Measurements from ENCODE around the gene TXLNB.

TXLNB gene

GRCh38 chr6:139204978-139205377 lies 86.8 kb downstream of the TXLNB start:
- no peak for TF ChIP-seq CTCF (IDR thresholded peaks at IDR 0.05; ENCODE audit: low read depth, low read length)
- H3K9me3 ChIP-seq (ENCODE audit: severe bottlenecking), result peaks cover under 1% of the 10 kb centered on the region
- no peak for DNase-seq

DNA sequence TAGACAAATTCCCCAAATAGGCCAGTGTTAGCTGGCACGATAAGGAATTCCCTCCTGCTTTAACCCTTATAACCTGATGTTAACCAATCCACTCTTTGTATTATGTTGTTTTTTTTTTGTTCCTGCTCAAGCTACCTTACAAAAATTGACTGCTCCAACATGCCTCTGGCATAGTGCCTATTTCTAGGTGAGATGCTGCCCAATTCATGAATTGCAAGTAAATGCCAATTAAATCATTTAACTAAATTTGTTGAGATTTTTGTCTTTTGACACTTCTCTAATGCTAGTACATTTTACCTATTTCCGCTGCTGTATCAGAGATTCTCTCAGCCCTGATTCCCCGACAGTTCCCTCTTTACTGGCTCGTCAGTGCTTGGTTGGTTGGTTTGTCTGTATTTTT lies 90.4 kb downstream of the TXLNB start:
- no peak for TF ChIP-seq CTCF (IDR thresholded peaks at IDR 0.05; ENCODE audit: low read depth, low read length)
- DNase-seq, result no peak
- H3K9me3 ChIP-seq (ENCODE audit: severe bottlenecking), result no peaks in the 10 kb centered on the region
- no peak overlapping the region for H3K4me3 ChIP-seq (ENCODE audit: low read depth, low read length)
- H3K27me3 ChIP-seq (ENCODE audit: insufficient read depth, low read depth, severe bottlenecking), result no peaks in the 10 kb centered on the region
- no peak overlapping the region for H3K27ac ChIP-seq
- H3K36me3 ChIP-seq, result no peaks in the 10 kb centered on the region

More at GRCh38 chr6:139204978-139205377, 86.8 kb downstream of the TXLNB start:
- H3K27me3 ChIP-seq (ENCODE audit: insufficient read depth, low read depth, severe bottlenecking), result no peaks in the 10 kb centered on the region
- H3K27ac ChIP-seq, result no peak overlapping the region
- no peak overlapping the region for H3K4me3 ChIP-seq (ENCODE audit: low read depth, low read length)
- no peaks in the 10 kb centered on the region for H3K36me3 ChIP-seq

DNA sequence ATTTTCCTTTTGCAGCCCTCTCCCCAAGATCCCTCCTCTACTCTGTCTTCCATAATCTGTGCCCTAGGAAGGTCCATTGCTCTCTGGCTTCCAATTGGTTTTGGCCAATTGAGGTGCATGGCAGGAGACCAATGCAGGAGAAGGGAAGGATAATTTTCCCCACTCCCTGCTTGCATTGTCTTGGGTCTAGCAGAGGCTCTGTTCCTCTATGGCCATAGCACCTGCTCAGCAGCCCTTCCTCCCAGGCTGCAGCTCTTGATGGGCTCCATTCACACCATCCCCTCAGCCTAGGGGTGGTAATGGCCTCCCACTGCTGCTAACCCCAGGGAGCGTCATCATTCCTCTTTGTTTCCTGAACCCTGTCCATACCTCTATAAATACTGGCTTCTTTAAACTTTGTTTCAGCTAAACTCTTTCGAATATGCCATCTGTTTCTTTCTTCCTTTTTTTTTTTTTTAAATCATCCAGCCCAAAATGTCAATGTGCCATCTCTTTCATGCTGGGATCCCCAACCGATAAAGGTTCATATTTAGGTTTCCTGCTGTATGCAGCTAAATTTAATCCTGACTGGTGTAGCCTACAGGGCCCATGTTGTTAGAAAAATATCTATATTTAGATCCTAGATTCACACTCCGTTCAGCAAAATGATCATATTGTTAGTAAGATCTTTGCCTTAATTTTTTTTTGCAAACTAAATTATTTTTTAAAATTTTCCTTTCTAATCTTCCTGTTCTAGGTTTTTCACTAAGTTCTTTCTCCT lies 93.1 kb downstream of the TXLNB start:
- Histone ChIP-seq H3K4me3 (ENCODE audit: low read depth, low read length) (no peak overlapping the region), H3K27me3 (ENCODE audit: insufficient read depth, low read depth, severe bottlenecking) (no peaks in the 10 kb centered on the region), H3K36me3 (no peaks in the 10 kb centered on the region), H3K27ac (no peak overlapping the region), H3K9me3 (ENCODE audit: severe bottlenecking) (no peaks in the 10 kb centered on the region)
- no peak for TF ChIP-seq CTCF (IDR thresholded peaks at IDR 0.05; ENCODE audit: low read depth, low read length)
- DNase-seq, result no peak

- no peaks in the 10 kb centered on the region for H3K9me3 ChIP-seq (ENCODE audit: severe bottlenecking)
- DNase-seq, result no peak
- H3K36me3 ChIP-seq, result no peaks in the 10 kb centered on the region
- TF ChIP-seq CTCF (IDR thresholded peaks at IDR 0.05; ENCODE audit: low read depth, low read length), result no peak
- no peak overlapping the region for H3K27ac ChIP-seq
- H3K27me3 ChIP-seq (ENCODE audit: insufficient read depth, low read depth, severe bottlenecking), result no peaks in the 10 kb centered on the region
- H3K4me3 ChIP-seq (ENCODE audit: low read depth, low read length), result no peak overlapping the region
Measured at GRCh38 chr6:139194740-139195139, 97.1 kb downstream of the TXLNB start.

Data from WERI-Rb-1 (cell line).